GM21360 (cell line): Measurements from ENCODE around the gene KCNT2.

ENCODE experiments used
- ATAC-seq: cut with Tn5 transposase; IDR thresholded peaks from one replicate; pipeline ENCODE4 v1.9.1; 2021; ENCODE audit warnings: mild to moderate bottlenecking, moderate library complexity; ENCODE audit not compliant: unreplicated experiment

KCNT2 gene

GRCh38 chr1:196209983-196210382, 398.3 kb downstream of the KCNT2 start:
- no peak for ATAC-seq

- ATAC-seq = no peak
Observed at GRCh38 chr1:196209265-196209664, 399.0 kb downstream of the KCNT2 start.

GRCh38 chr1:196207612-196208217, 400.5 kb downstream of the KCNT2 start:
- no peak for ATAC-seq

- no peak for ATAC-seq
Observed at GRCh38 chr1:196205882-196206281, 402.4 kb downstream of the KCNT2 start.

- ATAC-seq = no peak
Observed at GRCh38 chr1:196196486-196196885, 411.8 kb downstream of the KCNT2 start.

- ATAC-seq = no peak
Observed at GRCh38 chr1:196193896-196194559, 414.2 kb downstream of the KCNT2 start.

GRCh38 chr1:196183941-196184340, 424.3 kb downstream of the KCNT2 start:
- no peak for ATAC-seq

- no peak for ATAC-seq
Observed at GRCh38 chr1:196181594-196181878, 426.7 kb downstream of the KCNT2 start.

GRCh38 chr1:196180847-196181593, 427.2 kb downstream of the KCNT2 start:
- no peak for ATAC-seq

GRCh38 chr1:196178083-196178635, 430.1 kb downstream of the KCNT2 start:
- ATAC-seq = no peak
